Fibroblast of the aortic adventitia (primary cell): ENCODE results near the gene TPSAB1. TPM values are rescaled to one million over a fixed set of nuclear protein-coding genes. Genes with fewer than 3 reads are reported as not detected.

Source experiments
- DNase-seq: peaks from one replicate; pipeline ENCODE4 v3.0.0-alpha.2; 2010; ENCODE audit warnings: low read depth
- H3K4me3 ChIP-seq: 2 replicates; pipeline ENCODE4 v1.5.1; 2011; ENCODE audit warnings: low read depth, mild to moderate bottlenecking, control low read depth, low read length, moderate library complexity
- total RNA-seq: library from RNA; depleted of rRNA; stranded (reverse); fragments of >200 nt; gene quantifications from 2 replicates; pipeline ENCODE4 v1.2.3, GENCODE V29; 2012; ENCODE audit warnings: low replicate concordance
- TF ChIP-seq, protein P1 (sequence below): IDR thresholded peaks from 2 replicates; pipeline ENCODE4 v1.5.1; 2011; ENCODE audit warnings: mild to moderate bottlenecking, low read length, control low read depth, inconsistent platforms; ENCODE audit not compliant: insufficient read depth

The TPSAB1 gene
- total RNA-seq, 1 donor, result not detected

DNA sequence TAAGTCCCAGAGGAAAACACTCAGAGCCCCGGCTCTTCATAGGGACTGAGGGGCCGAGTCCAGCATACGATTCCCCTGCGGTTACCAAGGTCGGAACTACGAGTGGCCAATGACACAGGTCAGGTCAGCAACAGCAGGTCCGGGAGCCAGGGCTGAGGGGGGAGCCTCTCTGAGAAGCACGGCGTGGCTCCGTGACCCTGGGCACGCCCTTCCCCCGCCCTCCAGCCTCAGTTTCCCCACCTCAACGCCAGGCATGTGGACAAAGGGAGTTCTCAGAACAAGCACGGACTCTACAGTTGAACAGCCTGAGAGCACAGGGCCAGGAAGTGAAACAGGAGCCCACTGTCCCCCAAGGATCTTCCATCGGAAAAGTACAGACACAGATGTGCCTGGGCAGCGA, 41.0 kb downstream of the TPSAB1 start:
- H3K4me3 ChIP-seq, result no peak overlapping the region
- no peak for DNase-seq
- TF ChIP-seq, protein P1, sequence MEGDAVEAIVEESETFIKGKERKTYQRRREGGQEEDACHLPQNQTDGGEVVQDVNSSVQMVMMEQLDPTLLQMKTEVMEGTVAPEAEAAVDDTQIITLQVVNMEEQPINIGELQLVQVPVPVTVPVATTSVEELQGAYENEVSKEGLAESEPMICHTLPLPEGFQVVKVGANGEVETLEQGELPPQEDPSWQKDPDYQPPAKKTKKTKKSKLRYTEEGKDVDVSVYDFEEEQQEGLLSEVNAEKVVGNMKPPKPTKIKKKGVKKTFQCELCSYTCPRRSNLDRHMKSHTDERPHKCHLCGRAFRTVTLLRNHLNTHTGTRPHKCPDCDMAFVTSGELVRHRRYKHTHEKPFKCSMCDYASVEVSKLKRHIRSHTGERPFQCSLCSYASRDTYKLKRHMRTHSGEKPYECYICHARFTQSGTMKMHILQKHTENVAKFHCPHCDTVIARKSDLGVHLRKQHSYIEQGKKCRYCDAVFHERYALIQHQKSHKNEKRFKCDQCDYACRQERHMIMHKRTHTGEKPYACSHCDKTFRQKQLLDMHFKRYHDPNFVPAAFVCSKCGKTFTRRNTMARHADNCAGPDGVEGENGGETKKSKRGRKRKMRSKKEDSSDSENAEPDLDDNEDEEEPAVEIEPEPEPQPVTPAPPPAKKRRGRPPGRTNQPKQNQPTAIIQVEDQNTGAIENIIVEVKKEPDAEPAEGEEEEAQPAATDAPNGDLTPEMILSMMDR, result no peak

DNA sequence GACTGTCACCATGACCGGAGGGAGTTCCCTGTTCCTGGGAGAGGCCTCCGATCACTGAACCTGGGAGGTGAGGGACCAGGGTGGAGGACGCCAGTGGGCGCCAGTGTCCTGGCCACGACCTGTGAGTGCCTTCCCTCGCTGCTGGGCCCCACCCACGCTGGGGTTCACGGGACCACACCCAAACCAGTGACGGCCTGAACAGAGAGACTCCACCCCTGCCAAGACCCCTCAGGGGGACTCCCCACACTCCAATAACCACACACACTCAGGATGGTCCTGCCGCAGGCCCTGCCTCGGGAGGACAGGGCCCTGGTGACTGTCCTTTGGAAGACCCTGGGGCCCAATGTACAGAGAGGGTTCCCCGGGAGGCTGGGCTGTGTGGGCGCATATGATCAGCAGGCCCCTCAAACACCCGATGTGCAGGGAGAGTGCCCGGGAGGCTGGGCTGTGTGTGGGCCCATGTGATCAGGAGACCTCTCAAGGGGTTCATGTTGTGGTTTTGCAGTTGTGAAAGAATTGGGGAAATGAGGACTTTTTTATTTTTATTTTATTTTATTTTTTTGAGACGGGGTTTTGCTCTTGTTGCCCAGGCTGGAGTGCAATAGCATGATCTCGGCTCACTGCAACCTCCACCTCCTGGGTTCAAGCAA, 41.9 kb downstream of the TPSAB1 start:
- TF ChIP-seq, protein P1, result no peak
- H3K4me3 ChIP-seq, result no peak overlapping the region
- no peak for DNase-seq

GRCh38 chr16:1283296-1283695, 42.8 kb downstream of the TPSAB1 start:
- TF ChIP-seq, protein P1, result no peak
- DNase-seq, result no peak
- no peak overlapping the region for H3K4me3 ChIP-seq

DNA sequence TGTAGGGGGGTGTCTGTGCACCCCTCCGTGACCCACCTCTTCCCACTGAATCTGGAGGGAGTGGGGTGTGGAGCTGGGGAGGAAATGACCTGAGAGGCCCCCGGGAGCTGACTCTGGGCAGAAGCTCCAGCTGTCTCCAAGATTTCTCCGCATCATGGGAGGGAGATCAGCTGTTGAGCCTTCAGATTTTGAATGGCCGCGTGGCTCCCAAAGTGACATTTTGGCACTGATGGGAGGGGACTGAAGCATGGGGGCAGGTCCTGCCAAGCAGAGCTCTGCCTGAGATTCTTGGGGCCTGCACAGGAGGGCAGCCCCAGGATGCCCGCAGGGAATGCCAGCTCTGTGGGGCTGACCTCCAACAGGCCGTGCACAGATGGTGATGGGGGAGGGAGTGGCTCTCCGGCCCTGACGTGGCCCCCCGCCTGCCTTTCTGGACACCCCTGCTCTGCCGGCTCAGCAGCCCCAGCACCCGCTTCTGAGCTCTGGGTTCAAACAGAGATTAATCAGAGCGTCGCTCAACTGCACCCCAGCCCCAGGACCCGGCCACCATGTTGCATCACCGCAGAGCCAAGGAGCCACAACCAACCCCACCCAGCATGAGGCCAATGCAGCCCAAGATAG, 43.6 kb downstream of the TPSAB1 start:
- DNase-seq, result no peak
- no peak overlapping the region for H3K4me3 ChIP-seq
- TF ChIP-seq, protein P1, result no peak

GRCh38 chr16:1285669-1286512, 45.4 kb downstream of the TPSAB1 start:
- no peak overlapping the region for H3K4me3 ChIP-seq
- TF ChIP-seq, protein P1, result no peak
- DNase-seq, result no peak

- TF ChIP-seq, protein P1, result no peak
- no peak for DNase-seq
- H3K4me3 ChIP-seq, result no peak overlapping the region
Observed at GRCh38 chr16:1286513-1287094, 46.1 kb downstream of the TPSAB1 start.
